ENCODE data around the gene CYTL1.

GRCh38 chr4:5009796-5010195 lies 9.5 kb downstream of the CYTL1 start:
- no peak for TF ChIP-seq CTCF (IDR thresholded peaks at IDR 0.05)
- TF ChIP-seq POLR2A (IDR thresholded peaks at IDR 0.05): no peak

Measured in heart left ventricle (tissue), 13 donors.